Heart left ventricle (tissue), 13 donors: ENCODE data around the gene ZNF132.

Experiments
- POLR2A ChIP-seq, 2 donors: fragments of 450-650 bp; IDR thresholded peaks; one replicate each; pipeline ENCODE4 v1.6.1; 2017; ENCODE audit warnings: antibody characterized with exemption in 2 of 2, mild to moderate bottlenecking in 2 of 2, moderate library complexity in 2 of 2
- TF ChIP-seq, protein P1 (sequence below), 12 donors: fragments of 200-600 bp; sonication (generic) in 4 of 12; IDR thresholded peaks; one replicate each; pipeline versions ENCODE4 v1.5.0 to v1.8.0; 2018 to 2022; ENCODE audit warnings: antibody characterized with exemption in 12 of 12, mild to moderate bottlenecking in 5 of 12
- donor health status: ischemic (EF 13 %, LVEDD 7.1; RV severe dilation, severe dysfunction).
- donor health status: DM: no; HTN: yes; CAD: no.
- donor health status: DM: no; HTN: no; CAD: no.
- donor health status: ischemic (EF 25% LVEDD 6.9; RV normal size, moderate dysfunction).
- donor health status: ischemic (EF 25% LVEDD 5.7; RV mildly dilated, moderate dysfunction).
- donor health status: ischemic (EF 35%, LVEDD 5.7; RV mildly dilated, moderate dysfunction).
- donor health status: nonischemic (EF 11% LVEDD 7.7; RV severe dilation, severe dysfunction).
- donor health status: DM: yes; HTN: yes; CAD: no.
- donor health status: PGD.
- donor health status: ischemic (EF 29% LVEDD 5.4; RV normal size, mild dysfunction).
- donor health status: nonischemic (EF 23%, LVEDD 6.1; RV moderate dilation, normal function).

DNA sequence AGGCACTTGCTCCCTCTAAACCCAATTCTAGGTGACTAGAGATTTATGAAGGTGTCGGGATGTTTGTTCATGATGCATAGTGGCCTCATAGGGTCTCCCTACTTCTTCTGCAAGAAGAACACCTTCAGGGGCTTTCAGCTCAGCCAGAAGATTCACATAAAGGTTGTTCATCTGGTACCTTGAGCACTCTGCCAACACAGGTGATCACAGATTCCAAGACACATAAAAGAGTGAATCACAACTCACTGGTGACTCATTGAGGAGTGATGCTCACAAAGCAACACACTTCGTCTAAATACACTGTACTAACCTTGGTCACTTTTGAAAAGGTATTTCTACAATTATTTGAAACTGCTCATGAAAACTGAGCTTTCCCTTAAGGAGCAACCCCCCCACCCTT lies 20.1 kb upstream of the ZNF132 start:
- TF ChIP-seq, protein P1, sequence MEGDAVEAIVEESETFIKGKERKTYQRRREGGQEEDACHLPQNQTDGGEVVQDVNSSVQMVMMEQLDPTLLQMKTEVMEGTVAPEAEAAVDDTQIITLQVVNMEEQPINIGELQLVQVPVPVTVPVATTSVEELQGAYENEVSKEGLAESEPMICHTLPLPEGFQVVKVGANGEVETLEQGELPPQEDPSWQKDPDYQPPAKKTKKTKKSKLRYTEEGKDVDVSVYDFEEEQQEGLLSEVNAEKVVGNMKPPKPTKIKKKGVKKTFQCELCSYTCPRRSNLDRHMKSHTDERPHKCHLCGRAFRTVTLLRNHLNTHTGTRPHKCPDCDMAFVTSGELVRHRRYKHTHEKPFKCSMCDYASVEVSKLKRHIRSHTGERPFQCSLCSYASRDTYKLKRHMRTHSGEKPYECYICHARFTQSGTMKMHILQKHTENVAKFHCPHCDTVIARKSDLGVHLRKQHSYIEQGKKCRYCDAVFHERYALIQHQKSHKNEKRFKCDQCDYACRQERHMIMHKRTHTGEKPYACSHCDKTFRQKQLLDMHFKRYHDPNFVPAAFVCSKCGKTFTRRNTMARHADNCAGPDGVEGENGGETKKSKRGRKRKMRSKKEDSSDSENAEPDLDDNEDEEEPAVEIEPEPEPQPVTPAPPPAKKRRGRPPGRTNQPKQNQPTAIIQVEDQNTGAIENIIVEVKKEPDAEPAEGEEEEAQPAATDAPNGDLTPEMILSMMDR (IDR thresholded peaks at IDR 0.05), result no peak
- TF ChIP-seq POLR2A (IDR thresholded peaks at IDR 0.05), result no peak
